Upper lobe of left lung (tissue), 6 donors: ENCODE results near the gene DLEC1. TPM values are rescaled to one million over a fixed set of nuclear protein-coding genes. Genes with fewer than 3 reads are reported as not detected.
A peak's percentile ranks its signal among the peaks of the same experiment; 100 is the strongest.

Source experiments
- ATAC-seq, 2 donors: fragments of 200-7000 bp; cut with Tn5 transposase; one replicate each; pipeline ENCODE4 v1.9.1; 2022; ENCODE audit warnings: mild to moderate bottlenecking in 2 of 2, moderate library complexity in 2 of 2; ENCODE audit not compliant: low FRiP score in 2 of 2
- DNase-seq, 2 donors: peaks; one replicate each; pipeline ENCODE4 v3.0.0-alpha.2; 2019 to 2020
- H3K27ac ChIP-seq, 4 donors: fragments of 200-600 bp; sonication (generic); one replicate each; pipeline ENCODE4 v1.5.1; 2016 to 2019
- H3K27me3 ChIP-seq, 4 donors: fragments of 200-600 bp; sonication (generic); one replicate each; pipeline ENCODE4 v1.5.1; 2017 to 2019
- H3K36me3 ChIP-seq, 4 donors: fragments of 200-600 bp; sonication (generic); one replicate each; pipeline ENCODE4 v1.5.1; 2016 to 2019
- H3K4me1 ChIP-seq, 4 donors: fragments of 200-600 bp; sonication (generic); one replicate each; pipeline ENCODE4 v1.5.1; 2018 to 2019
- H3K4me3 ChIP-seq, 4 donors: fragments of 200-600 bp; sonication (generic); one replicate each; pipeline ENCODE4 v1.5.1; 2017 to 2019; ENCODE audit warnings: mild to moderate bottlenecking in 2 of 4, moderate library complexity in 1 of 4
- H3K9me3 ChIP-seq, 4 donors: fragments of 200-600 bp; sonication (generic); one replicate each; pipeline ENCODE4 v1.5.1; 2018 to 2019
- EP300 ChIP-seq, 4 donors: sonication (generic); formaldehyde crosslinking; IDR thresholded peaks; one replicate each; pipeline ENCODE4 v1.5.1; 2017; ENCODE audit warnings: antibody characterized with exemption in 4 of 4, control low read depth in 2 of 4
- POLR2A ChIP-seq, 4 donors: fragments of 450-650 bp; IDR thresholded peaks; one replicate each; pipeline ENCODE4 v1.5.1; 2016 to 2017; ENCODE audit warnings: antibody characterized with exemption in 4 of 4, mild to moderate bottlenecking in 2 of 4
- POLR2AphosphoS5 ChIP-seq, 2 donors: sonication (generic); formaldehyde crosslinking; IDR thresholded peaks; one replicate each; pipeline ENCODE4 v1.5.1; 2017; ENCODE audit warnings: antibody characterized with exemption in 2 of 2
- WGBS, 2 donors: methylation state at CpG; one replicate each; pipeline ENCODE4 v1.1.5; 2017 to 2018; 5-methylcytosine and 5-hydroxymethylcytosine counted together
- total RNA-seq, 6 donors: library from RNA; depleted of rRNA in 4 of 6; stranded (reverse); fragments of >200 nt in 4 of 6; gene quantifications; one replicate each; pipeline versions ENCODE4 v1.1.0 to v1.2.1, GENCODE V29; 2016 to 2021
- TF ChIP-seq, protein P1 (sequence below), 6 experiments: fragments of 450-650 bp in 4 of 6; fragments of 200-600 bp in 2 of 6; sonication (generic) in 2 of 6; IDR thresholded peaks; one replicate each; pipeline ENCODE4 v1.5.1; 2016 to 2019; ENCODE audit warnings: antibody characterized with exemption in 6 of 6
- donor health status: DM: no; HTN: no; CAD: no; lungs with moderate emphysema.
- donor health status: DM: no; HTN: yes; CAD: no; lungs with severe emphysema.

The DLEC1 gene
- total RNA-seq, 6 donors from 2014 or later, result 2.3 to 34.8 (median 14.3) TPM

DNA sequence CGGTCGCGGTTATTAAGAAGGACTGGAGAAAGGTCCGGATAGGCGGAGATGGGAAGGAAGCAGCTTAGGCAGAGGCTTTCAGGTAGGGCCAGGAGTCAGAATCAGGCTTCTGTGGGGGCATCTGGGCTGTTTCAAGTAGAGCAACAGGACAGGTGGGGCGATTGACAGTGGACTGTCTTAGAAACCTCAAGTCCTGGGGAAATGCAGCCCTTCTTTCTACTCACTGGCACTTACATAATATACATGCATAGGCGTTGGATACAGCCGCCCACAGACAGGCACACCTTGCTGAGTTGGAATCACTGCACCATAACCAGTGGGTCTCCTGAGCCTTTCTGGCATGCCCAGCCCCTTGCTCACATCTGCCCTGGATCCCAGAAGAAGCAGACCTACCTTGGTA lies 100.2 kb downstream of the DLEC1 start:
- no peak for ATAC-seq
- no peaks in the 10 kb centered on the region for H3K27me3 ChIP-seq
- H3K9me3 ChIP-seq, result no peaks in the 10 kb centered on the region
- TF ChIP-seq EP300 (IDR thresholded peaks at IDR 0.05), result no peak
- TF ChIP-seq POLR2A (IDR thresholded peaks at IDR 0.05), result no peak
- TF ChIP-seq, protein P1, sequence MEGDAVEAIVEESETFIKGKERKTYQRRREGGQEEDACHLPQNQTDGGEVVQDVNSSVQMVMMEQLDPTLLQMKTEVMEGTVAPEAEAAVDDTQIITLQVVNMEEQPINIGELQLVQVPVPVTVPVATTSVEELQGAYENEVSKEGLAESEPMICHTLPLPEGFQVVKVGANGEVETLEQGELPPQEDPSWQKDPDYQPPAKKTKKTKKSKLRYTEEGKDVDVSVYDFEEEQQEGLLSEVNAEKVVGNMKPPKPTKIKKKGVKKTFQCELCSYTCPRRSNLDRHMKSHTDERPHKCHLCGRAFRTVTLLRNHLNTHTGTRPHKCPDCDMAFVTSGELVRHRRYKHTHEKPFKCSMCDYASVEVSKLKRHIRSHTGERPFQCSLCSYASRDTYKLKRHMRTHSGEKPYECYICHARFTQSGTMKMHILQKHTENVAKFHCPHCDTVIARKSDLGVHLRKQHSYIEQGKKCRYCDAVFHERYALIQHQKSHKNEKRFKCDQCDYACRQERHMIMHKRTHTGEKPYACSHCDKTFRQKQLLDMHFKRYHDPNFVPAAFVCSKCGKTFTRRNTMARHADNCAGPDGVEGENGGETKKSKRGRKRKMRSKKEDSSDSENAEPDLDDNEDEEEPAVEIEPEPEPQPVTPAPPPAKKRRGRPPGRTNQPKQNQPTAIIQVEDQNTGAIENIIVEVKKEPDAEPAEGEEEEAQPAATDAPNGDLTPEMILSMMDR (IDR thresholded peaks at IDR 0.05), result no peak
- TF ChIP-seq POLR2AphosphoS5 (IDR thresholded peaks at IDR 0.05), result no peak
- H3K4me3 ChIP-seq, result peak overlapping the region; percentile 63 to 97 (median 90)
- H3K4me1 ChIP-seq, result peaks cover 41 to 54% (median 42%) of the 10 kb centered on the region in 4 donors
- 3 to 9% methylated on average over 8 of the region's 8 CpGs for WGBS, 2 donors
- no peak for DNase-seq
- H3K36me3 ChIP-seq, result peaks cover 0 to 31% (median 18%) of the 10 kb centered on the region in 4 donors
- H3K27ac ChIP-seq, result peak overlapping the region; percentile 91 to 98 (median 96)

DNA sequence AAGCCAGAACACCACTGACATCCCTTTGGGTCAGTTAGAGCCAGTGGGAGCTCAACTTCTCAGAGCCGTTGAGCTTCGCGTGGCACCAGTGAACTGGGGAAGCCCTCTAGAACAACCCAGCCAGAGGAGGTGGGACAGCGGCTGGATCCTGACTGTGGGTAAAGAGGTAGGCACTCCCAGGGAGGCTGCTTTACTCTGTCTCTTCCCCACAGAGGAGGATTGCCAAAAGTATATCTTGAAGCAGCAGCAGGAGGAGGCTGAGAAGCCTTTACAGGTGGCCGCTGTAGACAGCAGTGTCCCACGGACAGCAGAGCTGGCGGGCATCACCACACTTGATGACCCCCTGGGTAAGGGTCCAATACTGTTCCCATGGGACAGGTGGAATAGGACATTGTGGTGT lies 100.6 kb downstream of the DLEC1 start:
- no peaks in the 10 kb centered on the region for H3K9me3 ChIP-seq
- peaks cover 0 to 26% (median 16%) of the 10 kb centered on the region in 4 donors for H3K36me3 ChIP-seq
- no peak for TF ChIP-seq POLR2AphosphoS5 (IDR thresholded peaks at IDR 0.05)
- TF ChIP-seq POLR2A (IDR thresholded peaks at IDR 0.05), result no peak
- peaks cover 37 to 49% (median 38%) of the 10 kb centered on the region in 4 donors for H3K4me1 ChIP-seq
- ATAC-seq, result no peak
- DNase-seq, result no peak
- 83 to 92% methylated on average over 5 to 7 of the region's 7 CpGs for WGBS, 2 donors
- peak overlapping the region; percentile 63 to 97 (median 90) for H3K4me3 ChIP-seq
- peak overlapping the region in 3 of 4 donors; percentile 95 to 98 (median 97) for H3K27ac ChIP-seq
- H3K27me3 ChIP-seq, result no peaks in the 10 kb centered on the region

DNA sequence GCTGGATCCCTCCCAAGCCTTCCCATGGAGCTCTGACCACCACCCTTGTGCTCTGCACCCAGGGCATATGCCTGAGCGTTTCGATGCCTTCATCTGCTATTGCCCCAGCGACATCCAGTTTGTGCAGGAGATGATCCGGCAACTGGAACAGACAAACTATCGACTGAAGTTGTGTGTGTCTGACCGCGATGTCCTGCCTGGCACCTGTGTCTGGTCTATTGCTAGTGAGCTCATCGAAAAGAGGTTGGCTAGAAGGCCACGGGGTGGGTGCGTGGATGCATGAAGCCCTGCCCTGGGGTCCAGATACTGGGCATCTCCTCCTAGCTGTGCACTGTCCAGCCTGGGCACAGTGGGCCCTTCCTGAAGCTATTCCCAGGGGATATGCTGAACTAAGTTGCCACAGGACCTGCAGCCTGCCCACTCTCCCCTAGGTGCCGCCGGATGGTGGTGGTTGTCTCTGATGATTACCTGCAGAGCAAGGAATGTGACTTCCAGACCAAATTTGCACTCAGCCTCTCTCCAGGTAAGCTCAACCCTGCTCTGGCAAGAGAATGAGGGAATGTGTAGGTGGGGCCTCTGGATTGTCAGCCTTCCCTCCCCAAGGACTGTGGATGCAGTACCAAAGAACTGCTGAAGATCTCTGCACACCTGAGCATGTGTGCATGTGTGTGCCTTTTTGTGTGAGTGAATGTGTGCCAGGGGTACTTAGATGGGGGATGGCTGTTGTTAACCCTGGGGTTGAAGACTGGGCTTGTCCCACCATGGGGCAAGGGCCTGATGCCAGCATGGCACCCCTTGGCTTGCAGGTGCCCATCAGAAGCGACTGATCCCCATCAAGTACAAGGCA lies 101.5 kb downstream of the DLEC1 start:
- H3K4me3 ChIP-seq, result peak overlapping the region in 2 of 4 donors; percentile 63 to 97
- ATAC-seq (no peak), DNase-seq (no peak)
- peaks cover 28 to 40% (median 29%) of the 10 kb centered on the region in 4 donors for H3K4me1 ChIP-seq
- H3K36me3 ChIP-seq, result peaks cover 0 to 24% (median 16%) of the 10 kb centered on the region in 4 donors
- WGBS, 2 donors, result 96 to 98% methylated on average over 8 to 13 of the region's 13 CpGs
- no peaks in the 10 kb centered on the region for H3K9me3 ChIP-seq
- peak overlapping the region in 1 of 4 donors; percentile 98 for H3K27ac ChIP-seq
- H3K27me3 ChIP-seq, result no peaks in the 10 kb centered on the region
- TF ChIP-seq POLR2A (IDR thresholded peaks at IDR 0.05), result no peak
- TF ChIP-seq EP300 (IDR thresholded peaks at IDR 0.05), result no peak
- TF ChIP-seq, protein P1 (IDR thresholded peaks at IDR 0.05), result no peak
- TF ChIP-seq POLR2AphosphoS5 (IDR thresholded peaks at IDR 0.05), result no peak

DNA sequence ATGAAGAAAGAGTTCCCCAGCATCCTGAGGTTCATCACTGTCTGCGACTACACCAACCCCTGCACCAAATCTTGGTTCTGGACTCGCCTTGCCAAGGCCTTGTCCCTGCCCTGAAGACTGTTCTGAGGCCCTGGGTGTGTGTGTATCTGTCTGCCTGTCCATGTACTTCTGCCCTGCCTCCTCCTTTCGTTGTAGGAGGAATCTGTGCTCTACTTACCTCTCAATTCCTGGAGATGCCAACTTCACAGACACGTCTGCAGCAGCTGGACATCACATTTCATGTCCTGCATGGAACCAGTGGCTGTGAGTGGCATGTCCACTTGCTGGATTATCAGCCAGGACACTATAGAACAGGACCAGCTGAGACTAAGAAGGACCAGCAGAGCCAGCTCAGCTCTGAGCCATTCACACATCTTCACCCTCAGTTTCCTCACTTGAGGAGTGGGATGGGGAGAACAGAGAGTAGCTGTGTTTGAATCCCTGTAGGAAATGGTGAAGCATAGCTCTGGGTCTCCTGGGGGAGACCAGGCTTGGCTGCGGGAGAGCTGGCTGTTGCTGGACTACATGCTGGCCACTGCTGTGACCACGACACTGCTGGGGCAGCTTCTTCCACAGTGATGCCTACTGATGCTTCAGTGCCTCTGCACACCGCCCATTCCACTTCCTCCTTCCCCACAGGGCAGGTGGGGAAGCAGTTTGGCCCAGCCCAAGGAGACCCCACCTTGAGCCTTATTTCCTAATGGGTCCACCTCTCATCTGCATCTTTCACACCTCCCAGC lies 102.4 kb downstream of the DLEC1 start:
- no peaks in the 10 kb centered on the region for H3K27me3 ChIP-seq
- peaks cover 0 to 24% (median 16%) of the 10 kb centered on the region in 4 donors for H3K36me3 ChIP-seq
- ATAC-seq (no peak), DNase-seq (no peak)
- TF ChIP-seq, protein P1 (IDR thresholded peaks at IDR 0.05), result no peak
- TF ChIP-seq EP300 (IDR thresholded peaks at IDR 0.05), result no peak
- TF ChIP-seq POLR2AphosphoS5 (IDR thresholded peaks at IDR 0.05), result no peak
- no peak for TF ChIP-seq POLR2A (IDR thresholded peaks at IDR 0.05)
- no peak overlapping the region for H3K27ac ChIP-seq
- no peak overlapping the region for H3K4me3 ChIP-seq
- H3K9me3 ChIP-seq, result peaks cover 0 to 4% (median 0%) of the 10 kb centered on the region in 4 donors
- WGBS, 2 donors, result 93 to 94% methylated on average over 6 to 7 of the region's 7 CpGs
- H3K4me1 ChIP-seq, result peaks cover 21 to 32% (median 23%) of the 10 kb centered on the region in 4 donors

DNA sequence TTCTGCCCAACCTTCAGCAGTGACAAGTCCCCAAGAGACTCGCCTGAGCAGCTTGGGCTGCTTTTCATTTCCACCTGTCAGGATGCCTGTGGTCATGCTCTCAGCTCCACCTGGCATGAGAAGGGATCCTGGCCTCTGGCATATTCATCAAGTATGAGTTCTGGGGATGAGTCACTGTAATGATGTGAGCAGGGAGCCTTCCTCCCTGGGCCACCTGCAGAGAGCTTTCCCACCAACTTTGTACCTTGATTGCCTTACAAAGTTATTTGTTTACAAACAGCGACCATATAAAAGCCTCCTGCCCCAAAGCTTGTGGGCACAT lies 102.9 kb downstream of the DLEC1 start:
- ATAC-seq, result no peak
- H3K27ac ChIP-seq, result no peak overlapping the region
- peaks cover 0 to 24% (median 16%) of the 10 kb centered on the region in 4 donors for H3K36me3 ChIP-seq
- TF ChIP-seq POLR2A (IDR thresholded peaks at IDR 0.05) (no peak), EP300 (IDR thresholded peaks at IDR 0.05) (no peak), POLR2AphosphoS5 (IDR thresholded peaks at IDR 0.05) (no peak)
- TF ChIP-seq, protein P1 (IDR thresholded peaks at IDR 0.05), result no peak
- peaks cover 0 to 4% (median 0%) of the 10 kb centered on the region in 4 donors for H3K9me3 ChIP-seq
- no peak overlapping the region for H3K4me3 ChIP-seq
- WGBS, 2 donors, result 93 to 100% methylated on average over 2 of the region's 2 CpGs
- no peak for DNase-seq
- no peaks in the 10 kb centered on the region for H3K27me3 ChIP-seq
- peaks cover 21 to 30% (median 23%) of the 10 kb centered on the region in 4 donors for H3K4me1 ChIP-seq
